GM18861 (cell line): ENCODE results near the gene BMP4.
"Not testable (repeated sequence)": the region's sequence is repeated elsewhere in the genome, so short reads cannot be mapped to it uniquely, and the experiment has no call there.

Experiments used
- ATAC-seq: cut with Tn5 transposase; IDR thresholded peaks from one replicate; pipeline ENCODE4 v1.9.1; 2021; ENCODE audit not compliant: unreplicated experiment

BMP4 gene

DNA sequence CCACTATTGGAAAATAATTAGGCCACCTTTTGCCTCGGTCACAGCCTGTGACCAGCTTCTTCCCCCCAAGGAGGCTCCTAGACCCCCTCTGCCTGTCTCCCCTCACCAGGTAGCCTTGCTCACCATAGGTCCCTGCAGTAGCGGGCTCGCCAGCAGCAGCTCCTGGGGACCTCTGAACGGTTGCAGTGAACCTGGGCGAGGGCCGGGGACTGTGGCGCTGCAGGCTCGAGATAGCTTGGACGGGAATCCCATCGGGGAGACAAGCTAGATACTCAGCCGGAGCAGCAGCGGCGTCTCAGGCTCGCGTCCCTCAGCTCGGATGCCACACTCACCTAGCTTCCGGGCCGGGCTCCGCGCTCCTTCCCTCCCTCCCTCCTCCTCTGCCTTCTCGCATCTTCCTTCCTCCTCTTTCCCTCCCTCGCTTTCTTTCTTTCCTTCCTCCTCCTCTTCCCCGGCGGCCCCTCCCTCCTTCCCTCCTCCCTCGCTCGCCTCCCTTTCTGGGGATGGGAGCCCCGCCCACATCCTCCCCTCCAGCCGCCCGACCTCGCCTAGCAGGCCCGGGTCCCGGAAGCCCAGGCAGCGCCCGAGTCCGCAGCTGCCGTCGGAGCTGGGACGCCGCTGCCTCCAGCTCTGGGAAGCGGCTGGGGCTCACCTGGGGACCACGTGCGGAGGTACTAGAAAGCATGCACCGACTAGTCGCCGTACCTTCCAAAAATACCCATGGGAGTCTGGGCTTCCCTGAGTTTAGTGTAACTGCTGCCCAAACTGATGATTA lies at the start of gene BMP4:
TSS of gene BMP4 (minus strand) at position 399 of the 775 bp plus-strand sequence. CDS start 4,603 bp downstream, outside the sequence.
- ATAC-seq: no peak

DNA sequence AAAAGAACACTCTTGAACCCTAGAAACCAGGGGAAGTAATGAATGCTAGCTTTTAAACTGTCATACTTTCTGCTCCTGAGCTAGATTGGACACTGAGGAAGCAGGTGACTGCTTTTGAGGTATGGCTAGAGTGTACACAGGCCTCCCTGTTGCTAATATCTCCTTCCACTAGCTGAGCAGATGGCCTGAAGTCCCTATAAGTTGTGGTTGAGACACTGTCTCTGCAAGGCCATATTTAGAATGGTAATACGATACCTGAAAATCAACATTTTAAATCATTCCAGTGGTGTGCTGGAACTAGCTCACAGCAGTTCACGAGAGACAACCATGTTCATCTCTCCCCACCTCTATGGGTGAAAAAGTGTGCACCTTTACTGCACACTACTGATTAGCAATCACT lies 46.4 kb upstream of the BMP4 start:
- no peak for ATAC-seq

GRCh38 chr14:54002653-54003052 lies 46.0 kb upstream of the BMP4 start:
- ATAC-seq: no peak

DNA sequence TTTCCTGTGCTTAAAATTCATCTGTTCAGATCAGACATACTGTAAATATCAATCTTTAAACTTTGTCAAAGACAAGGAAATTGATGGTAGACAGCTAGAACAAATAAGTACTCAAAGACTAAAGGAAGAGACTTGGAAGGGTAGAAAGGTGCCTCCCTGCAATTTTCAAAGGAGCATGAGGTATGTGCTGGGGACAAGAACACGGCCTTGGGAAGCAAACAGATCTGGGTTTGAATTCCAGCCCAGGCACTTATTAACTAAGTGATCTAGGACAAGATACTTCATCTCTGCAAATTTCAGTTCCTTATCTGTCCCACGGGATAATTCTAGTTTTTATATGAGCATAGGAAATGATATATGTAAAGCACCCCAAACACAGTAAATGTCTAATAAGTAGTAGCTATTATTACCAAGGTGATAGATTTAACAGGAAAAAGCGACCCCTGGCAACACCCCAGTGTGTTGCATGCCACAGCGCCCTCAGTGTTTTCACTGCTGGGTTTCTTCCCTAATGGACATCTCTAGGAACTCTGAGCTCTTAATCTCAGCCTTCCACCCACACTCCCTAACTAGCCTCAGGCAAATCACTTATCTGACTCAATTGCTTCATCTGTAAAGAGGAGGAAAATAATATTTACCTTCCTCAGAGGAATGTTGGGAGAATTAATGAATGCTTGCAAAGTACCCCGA lies 44.7 kb upstream of the BMP4 start:
- no peak for ATAC-seq

GRCh38 chr14:54000341-54000811 lies 43.8 kb upstream of the BMP4 start:
- no peak for ATAC-seq

DNA sequence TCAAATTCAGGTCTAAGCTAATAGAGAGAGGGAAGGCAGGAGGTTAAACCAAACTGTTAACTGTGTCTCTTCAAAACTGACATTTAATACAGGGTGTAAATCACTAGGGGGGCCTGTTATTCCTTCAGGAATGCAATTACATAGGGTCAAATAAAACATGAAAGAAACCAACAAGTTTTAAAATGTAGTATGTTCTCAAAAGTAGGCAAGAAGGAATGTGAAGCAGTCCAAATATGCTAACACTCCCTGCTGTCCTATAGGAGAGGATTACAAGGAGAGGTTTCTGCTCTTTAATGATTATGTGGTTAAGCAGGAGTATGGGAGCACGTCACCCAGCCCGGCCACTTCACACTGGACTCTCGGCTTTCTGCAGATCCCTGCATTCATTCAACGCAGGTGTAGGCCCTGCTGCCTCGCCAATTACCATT lies 42.5 kb upstream of the BMP4 start:
- ATAC-seq: no peak

GRCh38 chr14:53996041-53996440 lies 39.4 kb upstream of the BMP4 start:
- no peak for ATAC-seq

DNA sequence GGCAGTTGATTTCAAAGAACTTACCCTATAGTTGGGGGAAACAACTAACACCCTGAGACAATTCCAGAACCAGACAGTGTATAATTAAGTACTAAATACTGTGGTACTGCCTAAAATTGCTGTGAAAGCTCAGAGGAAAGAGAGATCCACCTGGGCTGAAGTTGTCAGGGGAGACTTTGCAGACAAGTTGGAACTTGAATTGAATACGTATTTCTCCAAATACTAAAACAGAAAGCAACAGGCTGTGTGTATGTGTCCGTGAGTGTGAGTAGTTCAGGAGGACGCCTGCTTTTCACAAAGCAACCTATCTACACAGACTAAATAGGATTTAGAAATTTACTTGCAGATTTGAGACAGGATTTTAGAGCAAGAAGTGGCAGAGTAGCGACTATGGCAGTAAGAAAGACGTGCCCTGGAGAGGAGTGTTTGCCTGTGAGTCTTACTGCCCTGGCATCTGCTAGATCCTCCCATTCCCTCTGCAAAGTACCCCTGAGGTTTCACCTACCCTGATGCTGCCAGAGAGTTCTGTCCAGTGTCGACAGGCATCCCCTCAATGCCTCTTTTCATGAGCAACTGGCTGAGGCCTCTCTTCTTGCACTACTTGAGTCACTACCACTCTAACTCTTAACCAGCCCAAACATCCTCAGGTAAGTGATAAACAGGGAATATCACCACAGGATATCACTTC lies 37.4 kb upstream of the BMP4 start:
- ATAC-seq: no peak

GRCh38 chr14:53990978-53991377 lies 34.4 kb upstream of the BMP4 start:
- ATAC-seq: no peak

DNA sequence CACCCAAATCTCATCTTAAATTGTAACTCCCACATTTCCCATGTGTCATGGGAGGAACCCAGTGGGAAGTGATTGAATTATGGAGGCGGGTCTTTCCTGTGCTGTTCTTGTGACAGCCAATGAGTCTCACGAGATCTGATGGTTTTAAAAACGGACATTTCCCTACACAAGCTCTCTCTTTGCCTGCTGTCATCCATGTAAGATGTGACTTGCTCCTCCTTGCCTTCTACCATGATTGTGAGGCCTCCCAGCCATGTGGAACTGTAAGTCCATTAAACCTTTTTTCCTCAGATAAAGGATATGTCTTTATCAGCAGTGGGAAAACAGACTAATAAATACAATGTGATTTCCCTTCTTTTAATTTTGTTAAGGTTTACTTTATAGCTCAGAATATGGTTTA lies 30.1 kb upstream of the BMP4 start:
- not testable (repeated sequence) for ATAC-seq

DNA sequence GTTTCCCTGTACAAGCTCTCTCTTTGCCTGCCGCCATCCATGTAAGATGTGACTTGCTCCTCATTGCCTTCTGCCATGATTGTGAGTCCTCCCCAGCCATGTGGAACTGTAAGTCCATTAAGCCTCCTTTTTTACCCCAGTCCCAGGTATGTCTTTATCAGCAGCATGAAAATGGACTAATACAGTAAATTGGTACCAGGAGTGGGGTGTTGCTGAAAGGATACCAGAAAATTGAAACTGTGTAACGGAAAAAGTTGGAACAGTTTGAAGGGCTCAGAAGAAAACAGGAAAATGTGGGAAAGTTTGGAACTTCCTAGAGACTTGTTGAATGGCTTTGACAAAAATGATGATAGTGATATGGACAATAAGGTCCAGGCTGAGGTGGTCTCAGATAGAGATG lies 28.3 kb upstream of the BMP4 start:
- ATAC-seq: not testable (repeated sequence)

- no peak for ATAC-seq
Measured at GRCh38 chr14:53983112-53983511, 26.5 kb upstream of the BMP4 start.

DNA sequence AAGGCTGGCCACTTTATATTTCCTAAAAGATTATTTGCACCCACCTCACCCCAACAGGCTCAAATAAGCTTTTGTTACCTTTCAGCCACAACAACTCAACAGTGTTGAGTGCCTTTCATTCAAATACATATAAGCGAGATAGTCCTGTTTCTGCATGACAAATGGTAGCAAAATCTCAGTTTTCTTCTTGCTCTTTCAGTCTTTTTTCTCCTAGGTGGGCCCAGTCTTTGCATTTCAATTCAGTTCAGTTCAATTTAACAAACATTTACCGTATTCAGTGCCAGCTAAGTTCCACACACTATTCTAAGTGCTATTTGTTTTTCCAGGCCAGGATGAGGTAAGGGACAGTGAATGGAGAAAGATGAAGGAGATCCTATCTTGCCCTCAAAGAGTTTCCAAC lies 25.9 kb upstream of the BMP4 start:
- no peak for ATAC-seq

- ATAC-seq: no peak
Measured at GRCh38 chr14:53979747-53980642, 23.4 kb upstream of the BMP4 start.

DNA sequence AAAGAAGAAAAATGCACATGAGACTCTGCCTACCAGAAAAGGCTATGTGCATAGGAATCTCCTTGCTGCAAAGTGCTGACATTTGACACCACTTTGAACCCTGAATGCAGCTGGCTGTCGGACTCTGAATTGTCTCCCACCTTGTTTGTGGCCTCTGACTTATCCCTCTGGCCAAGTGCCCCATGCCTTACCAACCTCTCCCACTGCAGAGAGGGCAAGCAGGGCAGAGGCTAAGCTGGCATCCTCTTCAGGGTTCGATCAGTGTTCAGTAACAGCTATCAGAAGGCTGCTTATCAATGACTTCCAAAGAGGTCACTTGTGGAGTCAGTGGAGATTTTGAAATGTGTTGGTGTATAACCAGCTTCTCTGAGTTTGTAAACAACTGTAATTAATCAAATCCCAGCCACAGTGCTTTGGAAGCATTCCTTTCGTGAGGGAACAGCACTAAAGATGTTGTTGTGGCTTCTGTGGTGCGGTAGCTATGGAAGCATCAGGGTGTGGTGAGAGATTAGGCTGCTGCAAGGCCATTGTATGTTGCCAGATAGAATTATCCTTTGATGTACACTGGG lies 22.6 kb upstream of the BMP4 start:
- no peak for ATAC-seq

- no peak for ATAC-seq
Measured at GRCh38 chr14:53978194-53978593, 21.6 kb upstream of the BMP4 start.

GRCh38 chr14:53975444-53975843 lies 18.8 kb upstream of the BMP4 start:
- ATAC-seq: no peak

DNA sequence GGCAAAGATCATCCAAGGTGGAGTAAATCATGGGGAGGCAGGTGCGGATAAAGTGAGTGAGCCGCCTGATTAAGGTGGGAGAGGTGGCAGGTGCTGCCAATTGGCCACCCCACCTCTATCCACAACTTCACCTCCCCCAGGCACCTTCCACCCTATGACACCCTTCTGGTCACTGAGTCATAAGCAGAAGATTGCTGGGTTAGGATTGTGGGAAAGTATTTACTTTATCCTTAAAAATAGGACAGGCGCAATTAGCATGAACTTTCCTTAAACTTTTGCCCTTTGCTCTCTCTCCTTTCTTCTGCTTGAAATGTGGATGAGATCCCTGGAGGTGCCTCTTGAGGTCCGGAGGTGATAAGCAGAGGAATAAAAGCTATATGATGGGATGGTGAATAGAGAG lies 14.9 kb upstream of the BMP4 start:
- ATAC-seq: no peak

DNA sequence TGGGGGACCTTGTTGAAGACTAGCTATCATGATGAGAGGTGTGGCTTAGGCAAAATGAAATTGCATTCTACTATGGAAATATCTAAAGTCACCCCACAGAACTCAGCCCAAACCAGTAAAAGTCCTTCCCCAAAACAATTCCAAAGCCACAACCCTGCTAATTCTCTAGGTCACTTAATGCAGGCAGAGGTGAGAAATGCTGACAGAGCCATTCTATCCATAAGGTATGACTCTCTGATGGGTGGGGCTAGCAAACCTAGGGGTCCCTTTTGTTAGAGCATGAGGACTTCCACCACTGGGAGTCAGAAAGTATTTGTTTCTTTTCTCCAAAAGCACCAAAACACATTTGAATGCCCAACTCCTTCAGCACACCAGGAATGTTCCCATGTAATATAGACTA lies 12.7 kb upstream of the BMP4 start:
- no peak for ATAC-seq

- no peak for ATAC-seq
Measured at GRCh38 chr14:53968726-53969125, 12.1 kb upstream of the BMP4 start.
